ENCODE results near the gene ARHGAP26.
A peak's percentile ranks its signal among the peaks of the same experiment; 100 is the strongest.

Gene ARHGAP26

DNA sequence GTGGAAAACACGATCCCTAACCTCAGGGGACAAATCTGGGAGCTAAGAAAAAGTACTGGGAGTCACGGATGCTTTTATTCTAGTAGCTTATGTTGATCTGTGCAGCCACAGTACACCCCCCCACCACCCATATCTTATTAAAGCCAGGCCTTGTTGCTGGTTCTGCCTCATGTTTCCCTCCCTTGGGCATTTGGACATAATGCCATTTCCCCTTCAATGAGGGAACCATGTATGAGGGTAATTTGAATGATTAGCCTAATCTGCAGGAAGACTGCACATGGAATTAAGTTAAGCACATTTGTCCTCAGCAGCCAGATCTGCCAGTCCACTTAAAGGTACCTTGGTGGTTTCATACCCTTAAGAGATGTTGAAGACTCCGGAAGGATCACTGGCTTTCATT, 102.0 kb downstream of the ARHGAP26 start:
- peak overlapping the region in 1 of 2 donors; percentile 17 for H3K27ac ChIP-seq
- H3K4me3 ChIP-seq: no peak overlapping the region
- TF ChIP-seq CTCF (IDR thresholded peaks at IDR 0.05): no peak
- no peak for DNase-seq (ENCODE audit: low spot score)

DNA sequence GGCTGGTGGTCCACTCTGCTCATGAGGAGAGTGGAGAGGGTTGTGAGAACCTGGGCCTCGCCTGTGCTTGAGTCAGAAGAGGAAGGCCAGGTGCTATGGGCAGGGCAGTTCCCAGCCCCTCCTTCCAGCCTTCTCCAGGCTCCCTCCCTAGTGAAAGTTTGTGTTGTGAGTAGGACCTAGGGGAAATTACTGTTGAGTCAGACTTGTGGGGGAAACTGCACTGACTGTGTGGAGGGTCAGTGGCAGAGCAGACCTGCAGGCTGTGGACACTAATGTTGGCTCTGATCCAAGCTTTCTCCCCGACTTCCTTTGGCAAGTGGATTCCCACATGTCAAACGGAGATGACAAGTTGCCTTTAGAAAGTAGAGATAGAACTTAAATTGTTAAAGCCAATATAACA, 102.6 kb downstream of the ARHGAP26 start:
- H3K4me3 ChIP-seq: no peak overlapping the region
- no peak for DNase-seq (ENCODE audit: low spot score)
- TF ChIP-seq CTCF (IDR thresholded peaks at IDR 0.05): no peak

GRCh38 chr5:142873831-142874230, 103.7 kb downstream of the ARHGAP26 start:
- no peak for TF ChIP-seq CTCF (IDR thresholded peaks at IDR 0.05)
- H3K27ac ChIP-seq: peak overlapping the region in 1 of 2 donors; percentile 8
- peak; percentile 35 for DNase-seq (ENCODE audit: low spot score)
- no peak overlapping the region for H3K4me3 ChIP-seq

More for the DNA sequence above, 102.6 kb downstream of the ARHGAP26 start:
- peak overlapping the region in 1 of 2 donors; percentile 17 for H3K27ac ChIP-seq

GRCh38 chr5:142874540-142874939, 104.4 kb downstream of the ARHGAP26 start:
- DNase-seq (ENCODE audit: low spot score): peak; percentile 94
- H3K4me3 ChIP-seq: no peak overlapping the region
- TF ChIP-seq CTCF (IDR thresholded peaks at IDR 0.05): no peak
- peak overlapping the region; percentile 40 to 70 for H3K27ac ChIP-seq

GRCh38 chr5:142875936-142876335, 105.8 kb downstream of the ARHGAP26 start:
- peak overlapping the region in 1 of 2 donors; percentile 6 for H3K27ac ChIP-seq
- TF ChIP-seq CTCF (IDR thresholded peaks at IDR 0.05): no peak
- no peak overlapping the region for H3K4me3 ChIP-seq
- no peak for DNase-seq (ENCODE audit: low spot score)

- no peak overlapping the region for H3K27ac ChIP-seq
- H3K4me3 ChIP-seq: no peak overlapping the region
- no peak for TF ChIP-seq CTCF (IDR thresholded peaks at IDR 0.05)
- DNase-seq (ENCODE audit: low spot score): no peak
Observed at GRCh38 chr5:142876817-142877216, 106.6 kb downstream of the ARHGAP26 start.

DNA sequence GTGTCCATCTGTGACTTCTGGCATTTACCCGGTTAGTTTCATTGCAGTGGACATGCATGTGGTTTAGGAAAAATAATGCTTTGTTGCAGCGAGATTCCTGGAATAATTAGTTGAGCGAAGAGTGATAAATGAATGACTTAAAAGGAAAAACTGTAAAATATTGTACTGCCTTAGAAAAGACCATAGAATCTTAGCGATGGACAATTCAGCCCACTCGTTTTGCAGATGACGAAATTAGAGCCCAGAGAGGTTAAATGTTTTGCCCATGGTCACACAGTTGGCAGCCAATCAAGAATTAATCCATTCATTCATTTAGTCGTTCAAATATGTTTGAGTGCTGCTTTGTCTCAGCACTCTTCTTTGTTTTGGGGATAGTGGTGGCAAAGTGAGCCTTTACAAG, 107.9 kb downstream of the ARHGAP26 start:
- Histone ChIP-seq H3K27ac (no peak overlapping the region), H3K4me3 (no peak overlapping the region)
- DNase-seq (ENCODE audit: low spot score): no peak
- no peak for TF ChIP-seq CTCF (IDR thresholded peaks at IDR 0.05)
